GM18907 (cell line): Measurements from ENCODE around the gene CLPSL2.

ENCODE experiments used
- ATAC-seq: cut with Tn5 transposase; IDR thresholded peaks from one replicate; pipeline ENCODE4 v1.9.1; 2021; ENCODE audit warnings: mild to moderate bottlenecking, moderate library complexity; ENCODE audit not compliant: unreplicated experiment

The CLPSL2 gene

GRCh38 chr6:35786272-35786671, 9.9 kb downstream of the CLPSL2 start:
- ATAC-seq: no peak

DNA sequence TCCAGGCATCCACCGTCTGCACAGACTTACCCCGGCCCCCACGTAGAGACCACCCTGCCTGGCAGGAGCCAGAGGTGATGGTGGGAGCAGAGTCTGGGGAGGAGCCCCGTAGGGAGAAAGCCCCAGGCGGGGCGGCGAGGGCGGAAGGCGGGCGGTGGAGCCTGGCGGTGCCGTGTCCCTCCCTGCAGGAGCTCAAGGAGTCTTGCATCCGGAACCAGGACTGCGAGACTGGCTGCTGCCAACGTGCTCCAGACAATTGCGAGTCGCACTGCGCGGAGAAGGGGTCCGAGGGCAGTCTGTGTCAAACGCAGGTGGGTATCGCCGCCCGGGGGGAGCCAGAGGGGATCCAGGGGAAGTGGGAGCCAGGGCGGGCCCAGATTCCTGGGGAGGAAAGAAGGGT, 10.4 kb downstream of the CLPSL2 start:
- no peak for ATAC-seq

DNA sequence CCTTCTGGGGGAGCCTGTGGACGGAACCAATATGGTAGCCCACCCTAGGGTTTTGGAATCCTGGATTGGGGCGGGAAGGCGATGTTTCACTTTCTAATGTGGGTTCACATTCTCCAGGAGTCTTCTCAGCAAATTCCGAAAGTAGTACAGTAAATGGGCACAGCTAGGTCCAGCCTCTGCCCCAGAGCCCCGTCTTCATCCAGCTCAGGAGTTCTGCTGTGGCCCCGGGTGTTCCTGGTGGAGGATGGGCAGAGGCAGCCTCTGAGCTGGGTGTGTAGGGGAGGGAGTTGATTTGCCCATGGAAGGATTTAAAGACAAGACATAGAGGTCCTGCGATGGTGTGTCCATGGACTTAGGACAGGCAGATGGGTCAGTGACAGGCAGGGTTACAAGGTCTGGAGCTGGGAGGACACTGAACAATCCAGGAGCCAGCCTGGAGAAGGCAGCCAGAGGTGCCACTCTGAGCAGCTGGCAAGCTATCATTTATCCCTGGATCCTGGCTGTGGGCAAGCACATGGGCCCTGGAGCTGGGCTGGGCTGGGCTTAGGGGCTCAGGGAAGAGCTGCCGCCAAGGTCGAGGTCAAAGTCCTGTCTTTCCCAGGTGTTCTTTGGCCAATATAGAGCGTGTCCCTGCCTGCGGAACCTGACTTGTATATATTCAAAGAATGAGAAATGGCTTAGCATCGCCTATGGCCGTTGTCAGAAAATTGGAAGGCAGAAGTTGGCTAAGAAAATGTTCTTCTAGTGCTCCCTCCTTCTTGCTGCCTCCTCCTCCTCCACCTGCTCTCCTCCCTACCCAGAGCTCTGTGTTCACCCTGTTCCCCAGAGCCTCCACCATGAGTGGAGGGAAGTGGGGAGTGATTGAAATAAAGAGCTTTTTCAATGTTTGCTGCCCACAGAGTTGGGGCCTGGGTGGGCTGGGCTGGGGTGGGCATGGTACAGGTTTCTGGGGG, 11.1 kb downstream of the CLPSL2 start:
- no peak for ATAC-seq

- no peak for ATAC-seq
These were observed 12.1 kb downstream of the CLPSL2 start for GRCh38 chr6:35788423-35788982.

- ATAC-seq: no peak
These were observed 14.3 kb downstream of the CLPSL2 start for GRCh38 chr6:35790683-35791082.

DNA sequence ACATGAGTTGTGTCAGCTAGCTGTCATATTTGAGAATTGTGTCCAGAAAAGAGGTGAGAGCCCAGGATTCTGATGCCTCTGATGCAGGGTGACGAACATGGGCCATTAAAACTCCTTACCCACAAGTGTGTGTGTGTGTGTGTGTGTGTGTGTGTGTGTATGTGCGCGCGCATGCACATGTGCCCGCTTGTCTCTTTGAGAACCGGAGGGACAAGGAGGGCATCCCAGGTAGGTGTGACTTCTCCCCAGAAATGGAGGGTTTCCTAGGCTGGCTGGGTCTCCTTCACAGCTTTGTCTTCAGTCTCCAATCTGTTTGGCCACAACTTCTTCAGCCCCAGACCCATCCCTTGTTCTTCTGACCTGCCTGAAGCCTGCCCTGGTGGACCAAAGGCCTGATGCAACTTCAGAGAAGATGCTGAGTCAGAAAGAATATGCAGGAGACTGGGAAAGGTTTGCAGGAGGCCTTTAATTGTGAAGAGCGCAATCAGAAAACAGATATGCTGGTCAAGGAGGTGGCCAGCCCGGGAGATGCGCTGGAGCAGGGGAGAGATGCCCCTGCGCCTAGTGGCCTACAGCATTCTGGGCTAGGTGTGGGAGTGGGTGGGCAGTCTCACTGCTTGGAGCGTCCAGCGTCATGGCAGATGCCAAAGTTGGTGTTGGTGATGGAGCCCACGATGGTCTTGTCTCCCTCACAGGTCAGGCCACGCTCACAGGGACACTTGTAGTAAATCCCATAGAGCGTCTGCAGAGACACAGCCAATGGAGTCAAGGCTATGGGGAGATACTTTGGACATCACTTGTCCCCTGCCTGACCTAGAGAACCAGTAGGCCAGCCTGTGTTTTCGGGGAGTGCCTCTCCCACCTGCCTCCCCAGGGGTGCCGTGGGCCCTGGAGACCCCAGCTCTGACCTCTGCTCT, 18.4 kb downstream of the CLPSL2 start:
- no peak for ATAC-seq

- ATAC-seq: no peak
These were observed 19.2 kb downstream of the CLPSL2 start for GRCh38 chr6:35795453-35796071.

GRCh38 chr6:35796236-35796635, 19.8 kb downstream of the CLPSL2 start:
- no peak for ATAC-seq

GRCh38 chr6:35797837-35798526, 21.6 kb downstream of the CLPSL2 start:
- ATAC-seq: no peak

DNA sequence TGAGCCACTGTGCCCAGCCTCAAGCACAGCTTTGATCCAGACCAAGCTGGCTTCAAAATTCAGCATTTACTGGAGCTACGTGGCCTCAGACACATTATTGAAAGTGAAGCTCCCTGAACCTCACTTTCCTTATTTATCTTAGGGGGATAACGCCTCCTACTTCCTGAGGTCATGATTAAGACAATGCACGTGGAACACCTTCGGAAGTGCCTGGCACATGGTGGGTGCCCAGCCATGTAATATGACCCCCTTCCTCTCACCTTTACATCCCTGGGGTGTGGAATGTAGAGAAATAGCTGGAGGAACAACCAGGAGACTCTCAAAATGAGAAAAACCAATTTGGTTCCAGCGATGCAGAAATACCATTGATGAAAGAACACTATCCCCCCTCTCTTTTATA, 22.3 kb downstream of the CLPSL2 start:
- ATAC-seq: no peak

DNA sequence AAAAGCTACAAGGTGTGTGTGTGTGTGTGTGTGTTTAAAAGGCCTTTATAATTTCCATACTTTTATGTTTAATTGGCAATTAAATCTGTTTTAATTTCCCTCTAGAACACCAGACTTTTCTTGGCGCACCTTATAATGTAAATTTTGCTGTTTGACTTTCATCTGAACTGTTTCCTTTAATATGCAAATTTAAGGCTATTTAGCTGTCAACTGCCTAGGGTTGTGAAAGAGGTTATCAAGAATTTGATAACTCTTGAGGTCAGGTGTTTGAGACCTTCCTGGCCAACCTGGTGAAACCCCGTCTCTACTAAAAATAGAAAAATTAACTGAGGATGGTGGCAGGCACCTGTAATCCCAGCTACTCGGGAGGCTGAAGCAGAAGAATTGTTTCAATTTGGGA, 24.8 kb downstream of the CLPSL2 start:
- no peak for ATAC-seq

DNA sequence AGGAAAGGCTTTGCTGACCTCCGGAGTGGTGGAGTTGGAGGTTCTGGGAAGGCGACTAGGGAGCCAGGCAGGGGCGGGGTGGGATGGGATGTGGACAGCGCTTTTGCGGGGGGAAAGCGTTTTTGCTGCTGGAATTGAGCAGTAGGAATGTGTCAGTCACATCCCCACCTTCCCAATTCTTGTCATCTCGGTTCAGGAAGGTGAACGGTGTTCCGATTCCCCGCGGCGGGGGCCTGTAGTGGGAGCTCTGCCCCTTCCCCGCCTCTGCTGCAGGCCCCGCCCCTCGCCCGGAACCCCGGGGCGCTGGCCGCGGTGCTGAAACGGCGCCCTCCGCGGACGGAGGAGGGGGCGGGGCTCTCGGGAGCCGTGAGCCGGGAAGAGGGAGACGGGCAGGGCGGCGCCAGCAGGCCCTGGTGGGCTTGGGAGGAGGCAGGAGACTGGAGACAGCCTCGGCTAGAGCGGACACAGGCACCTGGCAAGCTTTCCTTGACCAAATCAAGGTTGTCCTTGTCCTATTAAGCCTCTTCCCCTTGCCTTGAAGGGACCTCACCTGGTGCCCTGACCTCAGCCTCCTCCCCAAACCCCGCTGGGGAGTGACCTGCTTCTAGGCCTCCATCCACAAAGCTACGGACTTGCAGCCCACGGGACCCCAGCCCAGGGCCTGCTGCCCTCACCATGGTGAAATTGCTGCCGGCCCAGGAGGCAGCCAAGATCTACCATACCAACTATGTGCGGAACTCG, 28.8 kb downstream of the CLPSL2 start, which contains the start of gene LHFPL5:
Gene LHFPL5 (plus strand): TSS at position 357 of the 741 bp plus-strand sequence. CDS start 319 bp downstream, at position 676.
- no peak for ATAC-seq

GRCh38 chr6:35808688-35809087, 32.3 kb downstream of the CLPSL2 start:
- ATAC-seq: no peak

DNA sequence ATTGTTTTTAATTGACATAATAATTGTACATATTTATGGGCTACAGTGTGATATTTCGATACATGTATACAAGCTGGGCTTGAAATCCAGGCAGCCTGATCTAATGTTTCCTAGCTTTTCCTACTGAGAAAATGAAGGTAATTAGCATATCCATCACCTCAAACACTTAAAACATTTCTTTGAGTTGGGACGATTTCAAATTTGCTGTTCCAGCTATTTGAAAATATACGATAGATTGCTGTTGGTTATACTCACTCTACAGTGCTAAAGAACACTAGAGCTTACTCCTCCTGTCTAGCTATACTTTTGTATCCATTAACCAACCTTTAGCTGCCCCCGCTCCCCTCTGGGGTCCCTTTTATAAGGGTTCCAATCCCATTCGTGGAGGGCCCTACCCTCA, 33.4 kb downstream of the CLPSL2 start:
- ATAC-seq: no peak

DNA sequence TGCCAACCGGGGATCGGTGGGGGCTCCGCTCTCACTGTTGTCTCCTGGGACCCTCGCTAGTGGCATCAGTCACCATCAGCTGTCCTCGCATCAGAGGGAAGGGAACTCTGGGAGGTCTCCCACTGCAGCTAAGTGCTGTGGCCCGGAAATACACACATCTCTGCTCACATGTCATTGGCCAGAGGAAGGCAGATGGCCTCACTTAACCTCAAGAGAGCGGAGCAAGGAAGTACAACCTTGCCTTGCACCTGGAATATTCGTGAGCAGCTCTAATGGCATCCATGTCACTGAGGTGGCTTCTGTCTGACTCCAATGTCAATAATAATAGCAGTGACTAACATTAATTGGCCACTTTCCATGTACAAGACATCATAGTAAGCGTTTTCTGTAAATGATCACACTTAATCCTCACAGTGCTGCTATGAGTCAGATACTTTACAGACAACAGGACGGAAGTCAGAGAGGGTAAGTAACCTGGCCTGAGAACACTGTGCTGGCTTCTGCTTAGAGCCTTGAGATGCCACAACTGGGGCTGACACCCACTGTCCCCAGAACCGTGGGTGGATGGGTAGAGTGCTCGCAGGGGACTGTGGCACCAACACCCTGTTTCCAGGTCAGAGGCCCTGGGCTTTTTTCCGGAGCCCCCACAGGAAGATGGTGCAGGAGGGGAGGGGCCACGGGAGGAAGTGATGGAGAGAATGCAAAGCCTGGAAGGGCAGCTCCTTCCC, 34.7 kb downstream of the CLPSL2 start:
- no peak for ATAC-seq

GRCh38 chr6:35811699-35811995, 35.2 kb downstream of the CLPSL2 start:
- ATAC-seq: no peak

- ATAC-seq: no peak
These were observed 41.1 kb downstream of the CLPSL2 start for GRCh38 chr6:35817515-35817914.

GRCh38 chr6:35823601-35824000, 47.2 kb downstream of the CLPSL2 start:
- no peak for ATAC-seq

- no peak for ATAC-seq
These were observed 48.3 kb downstream of the CLPSL2 start for GRCh38 chr6:35824552-35825192.
